Measurements from ENCODE around the gene ATG4A. TPM values are rescaled to one million over a fixed set of nuclear protein-coding genes. Genes with fewer than 3 reads are reported as not detected.

Gene ATG4A
- total RNA-seq, 2 experiments from 2014 or later, result 6.5 to 9.2 TPM

DNA sequence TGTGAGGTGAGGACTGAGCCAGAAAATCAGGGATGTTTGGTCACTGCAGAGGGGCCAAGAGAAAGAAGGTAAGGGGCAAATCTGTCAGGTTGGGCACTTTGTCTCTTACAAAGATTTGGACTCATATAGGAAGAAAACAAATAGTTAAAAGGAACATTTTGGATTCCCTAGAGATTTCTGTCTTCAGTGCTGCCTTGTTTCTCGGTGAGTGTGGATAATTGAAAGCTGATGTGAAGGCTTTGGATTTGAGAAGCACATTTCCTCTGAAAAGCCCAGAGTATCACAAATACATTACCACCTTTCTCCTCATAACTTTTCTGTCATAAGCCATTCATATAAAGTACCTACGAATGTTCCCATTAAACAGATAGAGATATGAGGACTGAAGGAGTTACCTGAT, 107.5 kb downstream of the ATG4A start:
- TF ChIP-seq, protein P1, sequence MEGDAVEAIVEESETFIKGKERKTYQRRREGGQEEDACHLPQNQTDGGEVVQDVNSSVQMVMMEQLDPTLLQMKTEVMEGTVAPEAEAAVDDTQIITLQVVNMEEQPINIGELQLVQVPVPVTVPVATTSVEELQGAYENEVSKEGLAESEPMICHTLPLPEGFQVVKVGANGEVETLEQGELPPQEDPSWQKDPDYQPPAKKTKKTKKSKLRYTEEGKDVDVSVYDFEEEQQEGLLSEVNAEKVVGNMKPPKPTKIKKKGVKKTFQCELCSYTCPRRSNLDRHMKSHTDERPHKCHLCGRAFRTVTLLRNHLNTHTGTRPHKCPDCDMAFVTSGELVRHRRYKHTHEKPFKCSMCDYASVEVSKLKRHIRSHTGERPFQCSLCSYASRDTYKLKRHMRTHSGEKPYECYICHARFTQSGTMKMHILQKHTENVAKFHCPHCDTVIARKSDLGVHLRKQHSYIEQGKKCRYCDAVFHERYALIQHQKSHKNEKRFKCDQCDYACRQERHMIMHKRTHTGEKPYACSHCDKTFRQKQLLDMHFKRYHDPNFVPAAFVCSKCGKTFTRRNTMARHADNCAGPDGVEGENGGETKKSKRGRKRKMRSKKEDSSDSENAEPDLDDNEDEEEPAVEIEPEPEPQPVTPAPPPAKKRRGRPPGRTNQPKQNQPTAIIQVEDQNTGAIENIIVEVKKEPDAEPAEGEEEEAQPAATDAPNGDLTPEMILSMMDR (IDR thresholded peaks at IDR 0.05), result no peak
- DNase-seq (no peak), ATAC-seq (no peak)
- no peak overlapping the region for H3K4me3 Mint-ChIP-seq
- H3K27ac Mint-ChIP-seq, result no peak overlapping the region
- no peaks in the 10 kb centered on the region for H3K9me3 Mint-ChIP-seq
- H3K27me3 Mint-ChIP-seq, result peaks cover 4% of the 10 kb centered on the region
- no peaks in the 10 kb centered on the region for H3K36me3 Mint-ChIP-seq (ENCODE audit: low read depth)
- no peaks in the 10 kb centered on the region for H3K4me1 Mint-ChIP-seq (ENCODE audit: low read depth)
- ChIA-PET POLR2A (no interaction called here), CTCF (interaction anchor here (1.4 kb wide), 1 partner anchor 1206 kb away, joined by 3 read pairs; no protein-coding TSS in a partner anchor)
- intact Hi-C loops (cut with micrococcal nuclease), result no loop called here

DNA sequence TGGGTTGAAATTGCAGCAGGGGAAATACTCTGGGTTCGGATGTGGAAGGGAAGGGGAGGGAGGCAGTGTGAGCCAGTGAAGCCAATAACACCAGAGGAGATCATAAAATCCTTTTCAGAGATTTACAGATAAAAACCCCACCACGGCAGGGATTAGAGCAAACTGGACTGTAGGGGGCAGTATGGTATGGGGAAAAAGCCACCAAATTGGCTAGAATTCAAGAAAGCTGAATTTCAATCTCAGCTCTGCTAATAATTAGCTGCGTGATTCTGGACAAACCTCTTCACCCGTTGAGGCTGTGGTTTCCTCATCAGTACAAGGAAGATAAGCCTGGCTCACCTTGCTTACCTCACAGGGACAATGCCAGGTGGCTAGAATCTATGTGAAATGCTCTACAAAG, 108.1 kb downstream of the ATG4A start:
- intact Hi-C loops (cut with micrococcal nuclease), result no loop called here
- no peak overlapping the region for H3K4me3 Mint-ChIP-seq
- TF ChIP-seq, protein P1 (IDR thresholded peaks at IDR 0.05), result peak; percentile 39
- CTCF ChIA-PET, result interaction anchor here (0.8 to 1.4 kb wide), 8 partner anchors 9 to 1205 kb away, joined by 3 to 5 read pairs (median 3); no protein-coding TSS in a partner anchor
- H3K4me1 Mint-ChIP-seq (ENCODE audit: low read depth), result no peaks in the 10 kb centered on the region
- no peaks in the 10 kb centered on the region for H3K9me3 Mint-ChIP-seq
- DNase-seq, result peak; percentile 24
- peaks cover 4% of the 10 kb centered on the region for H3K27me3 Mint-ChIP-seq
- POLR2A ChIA-PET, result no interaction called here
- no peak overlapping the region for H3K27ac Mint-ChIP-seq
- H3K36me3 Mint-ChIP-seq (ENCODE audit: low read depth), result no peaks in the 10 kb centered on the region
- ATAC-seq, result no peak

- CTCF ChIA-PET, result no interaction called here
- Mint-ChIP-seq H3K36me3 (ENCODE audit: low read depth) (no peaks in the 10 kb centered on the region), H3K27ac (no peak overlapping the region), H3K4me1 (ENCODE audit: low read depth) (no peaks in the 10 kb centered on the region), H3K27me3 (peaks cover 7% of the 10 kb centered on the region), H3K4me3 (no peak overlapping the region), H3K9me3 (no peaks in the 10 kb centered on the region)
- ATAC-seq (no peak), DNase-seq (no peak)
- intact Hi-C loops (cut with micrococcal nuclease), result no loop called here
- TF ChIP-seq, protein P1 (IDR thresholded peaks at IDR 0.05), result no peak
- POLR2A ChIA-PET, result no interaction called here
Measured at GRCh38 chrX:108203540-108203939, 112.0 kb downstream of the ATG4A start.

Other genes starting within 250 kb of the ATG4A start
- gene TEX13B, start 109.4 kb upstream of the ATG4A start, total RNA-seq, result not detected
- gene VSIG1, start 46.7 kb upstream of the ATG4A start, total RNA-seq, result 1 to 10 TPM in 1 of 2 experiments, under 1 TPM in 1; 0.61 to 1.2 TPM
- 10 to 100 TPM; 44.4 to 47.0 TPM for gene PSMD10, start 236 bp upstream of the ATG4A start, total RNA-seq

All from activated CD8-positive, alpha-beta T cell treated with anti-CD3 and anti-CD28 coated beads for 36 hours (primary cell).